HepG2 (cell line): ENCODE data around the gene BCAT1. TPM values are rescaled to one million over a fixed set of nuclear protein-coding genes. Genes with fewer than 3 reads are reported as not detected.

ENCODE experiments used
- GMEB2 ChIP-seq: IDR thresholded peaks from 2 replicates; pipeline ENCODE4 v1.6.1; 2016; ENCODE audit warnings: missing biosample characterization, missing genetic modification reagents, low read depth
- HMG20B ChIP-seq: conservative IDR thresholded peaks from 2 replicates; pipeline ENCODE4 v1.6.1; 2016; ENCODE audit warnings: missing genetic modification reagents, missing compliant biosample characterization
- TCF12 ChIP-seq, 2 experiments: fragments of 450-650 bp in 1 of 2; sonication (generic) in 1 of 2; formaldehyde crosslinking in 1 of 2; IDR thresholded peaks; 2 replicates each; pipeline versions ENCODE4 v1.6.1 to v1.8.0; 2017 to 2022; ENCODE audit warnings: antibody characterized with exemption in 1 of 2, mild to moderate bottlenecking in 1 of 2, missing genetic modification reagents in 1 of 2, moderate library complexity in 1 of 2
- TFE3 ChIP-seq: IDR thresholded peaks from 2 replicates; pipeline ENCODE4 v1.6.1; 2016
- TSC22D2 ChIP-seq: sonication (generic); formaldehyde crosslinking; IDR thresholded peaks from 2 replicates; pipeline ENCODE4 v1.5.1; 2020; ENCODE audit warnings: missing genetic modification reagents, mild to moderate bottlenecking, borderline replicate concordance
- ZFP41 ChIP-seq: sonication (generic); formaldehyde crosslinking; IDR thresholded peaks from 2 replicates; pipeline ENCODE4 v1.4.0; 2020; ENCODE audit warnings: mild to moderate bottlenecking, missing genetic modification reagents, borderline replicate concordance
- ZNF121 ChIP-seq: sonication (generic); formaldehyde crosslinking; IDR thresholded peaks from 2 replicates; pipeline ENCODE4 v1.5.0; 2020; ENCODE audit warnings: mild to moderate bottlenecking, missing genetic modification reagents
- ZNF678 ChIP-seq: sonication (generic); formaldehyde crosslinking; IDR thresholded peaks from 2 replicates; pipeline ENCODE4 v1.4.0; 2020; ENCODE audit warnings: mild to moderate bottlenecking, missing genetic modification reagents
- ZNF709 ChIP-seq: sonication (generic); formaldehyde crosslinking; IDR thresholded peaks from 2 replicates; pipeline ENCODE4 v1.5.0; 2020; ENCODE audit warnings: mild to moderate bottlenecking, missing genetic modification reagents
- polyA plus RNA-seq, 8 experiments: library from polyadenylated mRNA; depleted of rRNA in 3 of 8; stranded (reverse) in 7 of 8; unstranded in 1 of 8; fragments of >200 nt; fragmentation: Illumina TruSeq in 4 of 8; extraction: Trizol in 4 of 8; gene quantifications; 2 replicates each; pipeline versions ENCODE4 v1.2.1 to v1.2.3, GENCODE V29; 2011 to 2016; ENCODE audit warnings: low read depth in 4 of 8, missing spikeins in 1 of 8, mixed read lengths in 1 of 8; ENCODE audit not compliant: insufficient read depth in 1 of 8
- total RNA-seq, 5 experiments: library from RNA; depleted of rRNA; stranded (reverse); fragments of >200 nt; fragmentation: Illumina TruSeq; extraction: Trizol; gene quantifications; 2 replicates each; pipeline ENCODE4 v1.2.3, GENCODE V29; 2016; ENCODE audit warnings: low read depth in 1 of 5
- TF ChIP-seq, protein P1 (sequence below): sonication (generic); formaldehyde crosslinking; IDR thresholded peaks from 2 replicates; pipeline ENCODE4 v1.8.0; 2022; ENCODE audit warnings: mild to moderate bottlenecking, missing genetic modification reagents, moderate library complexity
- TF ChIP-seq, protein P2 (sequence below), 2 experiments: IDR thresholded peaks; 2 replicates each; pipeline ENCODE4 v1.6.1; 2011 to 2012; ENCODE audit warnings: low read length in 2 of 2, borderline replicate concordance in 1 of 2, low read depth in 1 of 2, mild to moderate bottlenecking in 1 of 2, moderate library complexity in 1 of 2
- TF ChIP-seq, protein P3 (sequence below): sonication (generic); formaldehyde crosslinking; conservative IDR thresholded peaks from 2 replicates; pipeline ENCODE4 v1.4.0; 2020; ENCODE audit warnings: mild to moderate bottlenecking, missing genetic modification reagents, moderate library complexity
- TF ChIP-seq, protein P4 (sequence below): sonication (generic); formaldehyde crosslinking; IDR thresholded peaks from 2 replicates; pipeline ENCODE4 v1.5.0; 2020; ENCODE audit warnings: missing genetic modification reagents, mild to moderate bottlenecking, borderline replicate concordance

BCAT1 gene
- total and polyA plus RNA-seq, 2 of the 13 experiments (the other 11 are each of a cell fraction or from before 2014, with no cell fraction given) = 8.0 to 75.5 TPM

- TF ChIP-seq, protein P1, sequence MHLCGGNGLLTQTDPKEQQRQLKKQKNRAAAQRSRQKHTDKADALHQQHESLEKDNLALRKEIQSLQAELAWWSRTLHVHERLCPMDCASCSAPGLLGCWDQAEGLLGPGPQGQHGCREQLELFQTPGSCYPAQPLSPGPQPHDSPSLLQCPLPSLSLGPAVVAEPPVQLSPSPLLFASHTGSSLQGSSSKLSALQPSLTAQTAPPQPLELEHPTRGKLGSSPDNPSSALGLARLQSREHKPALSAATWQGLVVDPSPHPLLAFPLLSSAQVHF (CRISPR knock-in tag) = 0 out of 2 replicates have a peak, but pooled peaks have one; percentile 52
- TF ChIP-seq, protein P2, sequence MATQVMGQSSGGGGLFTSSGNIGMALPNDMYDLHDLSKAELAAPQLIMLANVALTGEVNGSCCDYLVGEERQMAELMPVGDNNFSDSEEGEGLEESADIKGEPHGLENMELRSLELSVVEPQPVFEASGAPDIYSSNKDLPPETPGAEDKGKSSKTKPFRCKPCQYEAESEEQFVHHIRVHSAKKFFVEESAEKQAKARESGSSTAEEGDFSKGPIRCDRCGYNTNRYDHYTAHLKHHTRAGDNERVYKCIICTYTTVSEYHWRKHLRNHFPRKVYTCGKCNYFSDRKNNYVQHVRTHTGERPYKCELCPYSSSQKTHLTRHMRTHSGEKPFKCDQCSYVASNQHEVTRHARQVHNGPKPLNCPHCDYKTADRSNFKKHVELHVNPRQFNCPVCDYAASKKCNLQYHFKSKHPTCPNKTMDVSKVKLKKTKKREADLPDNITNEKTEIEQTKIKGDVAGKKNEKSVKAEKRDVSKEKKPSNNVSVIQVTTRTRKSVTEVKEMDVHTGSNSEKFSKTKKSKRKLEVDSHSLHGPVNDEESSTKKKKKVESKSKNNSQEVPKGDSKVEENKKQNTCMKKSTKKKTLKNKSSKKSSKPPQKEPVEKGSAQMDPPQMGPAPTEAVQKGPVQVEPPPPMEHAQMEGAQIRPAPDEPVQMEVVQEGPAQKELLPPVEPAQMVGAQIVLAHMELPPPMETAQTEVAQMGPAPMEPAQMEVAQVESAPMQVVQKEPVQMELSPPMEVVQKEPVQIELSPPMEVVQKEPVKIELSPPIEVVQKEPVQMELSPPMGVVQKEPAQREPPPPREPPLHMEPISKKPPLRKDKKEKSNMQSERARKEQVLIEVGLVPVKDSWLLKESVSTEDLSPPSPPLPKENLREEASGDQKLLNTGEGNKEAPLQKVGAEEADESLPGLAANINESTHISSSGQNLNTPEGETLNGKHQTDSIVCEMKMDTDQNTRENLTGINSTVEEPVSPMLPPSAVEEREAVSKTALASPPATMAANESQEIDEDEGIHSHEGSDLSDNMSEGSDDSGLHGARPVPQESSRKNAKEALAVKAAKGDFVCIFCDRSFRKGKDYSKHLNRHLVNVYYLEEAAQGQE (IDR thresholded peaks at IDR 0.05; ENCODE audit: borderline replicate concordance in 1 of 2, low read depth in 1 of 2, low read length in 2 of 2) = no peak
- TF ChIP-seq HMG20B (CRISPR knock-in tag) (no peak), ZNF709 (CRISPR knock-in tag) (peak; percentile 71), TFE3 (CRISPR knock-in tag) (0 out of 2 replicates have a peak, but pooled peaks have one; percentile 43), ZNF121 (0 out of 2 replicates have a peak, but pooled peaks have one; percentile 8), TCF12 (IDR thresholded peaks at IDR 0.05) (no peak), TCF12 (CRISPR knock-in tag; IDR thresholded peaks at IDR 0.05) (0 out of 2 replicates have a peak, but pooled peaks have one; percentile 42), ZFP41 (CRISPR knock-in tag) (0 out of 2 replicates have a peak, but pooled peaks have one; percentile 56), TSC22D2 (CRISPR knock-in tag) (no peak), GMEB2 (CRISPR knock-in tag) (no peak), ZNF678 (CRISPR knock-in tag) (no peak)
- TF ChIP-seq, protein P3, sequence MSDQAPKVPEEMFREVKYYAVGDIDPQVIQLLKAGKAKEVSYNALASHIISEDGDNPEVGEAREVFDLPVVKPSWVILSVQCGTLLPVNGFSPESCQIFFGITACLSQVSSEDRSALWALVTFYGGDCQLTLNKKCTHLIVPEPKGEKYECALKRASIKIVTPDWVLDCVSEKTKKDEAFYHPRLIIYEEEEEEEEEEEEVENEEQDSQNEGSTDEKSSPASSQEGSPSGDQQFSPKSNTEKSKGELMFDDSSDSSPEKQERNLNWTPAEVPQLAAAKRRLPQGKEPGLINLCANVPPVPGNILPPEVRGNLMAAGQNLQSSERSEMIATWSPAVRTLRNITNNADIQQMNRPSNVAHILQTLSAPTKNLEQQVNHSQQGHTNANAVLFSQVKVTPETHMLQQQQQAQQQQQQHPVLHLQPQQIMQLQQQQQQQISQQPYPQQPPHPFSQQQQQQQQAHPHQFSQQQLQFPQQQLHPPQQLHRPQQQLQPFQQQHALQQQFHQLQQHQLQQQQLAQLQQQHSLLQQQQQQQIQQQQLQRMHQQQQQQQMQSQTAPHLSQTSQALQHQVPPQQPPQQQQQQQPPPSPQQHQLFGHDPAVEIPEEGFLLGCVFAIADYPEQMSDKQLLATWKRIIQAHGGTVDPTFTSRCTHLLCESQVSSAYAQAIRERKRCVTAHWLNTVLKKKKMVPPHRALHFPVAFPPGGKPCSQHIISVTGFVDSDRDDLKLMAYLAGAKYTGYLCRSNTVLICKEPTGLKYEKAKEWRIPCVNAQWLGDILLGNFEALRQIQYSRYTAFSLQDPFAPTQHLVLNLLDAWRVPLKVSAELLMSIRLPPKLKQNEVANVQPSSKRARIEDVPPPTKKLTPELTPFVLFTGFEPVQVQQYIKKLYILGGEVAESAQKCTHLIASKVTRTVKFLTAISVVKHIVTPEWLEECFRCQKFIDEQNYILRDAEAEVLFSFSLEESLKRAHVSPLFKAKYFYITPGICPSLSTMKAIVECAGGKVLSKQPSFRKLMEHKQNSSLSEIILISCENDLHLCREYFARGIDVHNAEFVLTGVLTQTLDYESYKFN (CRISPR knock-in tag) = no peak; the same call in 1 of the 2 replicates
- TF ChIP-seq, protein P4, sequence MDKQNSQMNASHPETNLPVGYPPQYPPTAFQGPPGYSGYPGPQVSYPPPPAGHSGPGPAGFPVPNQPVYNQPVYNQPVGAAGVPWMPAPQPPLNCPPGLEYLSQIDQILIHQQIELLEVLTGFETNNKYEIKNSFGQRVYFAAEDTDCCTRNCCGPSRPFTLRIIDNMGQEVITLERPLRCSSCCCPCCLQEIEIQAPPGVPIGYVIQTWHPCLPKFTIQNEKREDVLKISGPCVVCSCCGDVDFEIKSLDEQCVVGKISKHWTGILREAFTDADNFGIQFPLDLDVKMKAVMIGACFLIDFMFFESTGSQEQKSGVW (CRISPR knock-in tag) = no peak
Observed at GRCh38 chr12:24948757-24949722, at the start of gene BCAT1 (continued).
